Activated naive CD4-positive, alpha-beta T cell treated with anti-CD3 and anti-CD28 coated beads for 36 hours (primary cell): ENCODE data around the gene SEC16A. TPM values are rescaled to one million over a fixed set of nuclear protein-coding genes. Genes with fewer than 3 reads are reported as not detected.

Experiments
- CTCF ChIA-PET: fragments of 350-600 bp; sonication (Branson Sonifier 250); formaldehyde crosslinking; loops from one replicate; lab custom pipeline; 2021; ENCODE audit warnings: antibody characterized with exemption; lab: Charles Lee
- DNase-seq: peaks from one replicate; pipeline ENCODE4 v3.0.0-alpha.2; 2020
- H3K27ac Mint-ChIP-seq: one replicate; pipeline ENCODE4 v1.8.0; 2021; ENCODE audit warnings: mild to moderate bottlenecking, mixed read lengths
- H3K27me3 Mint-ChIP-seq: one replicate; pipeline ENCODE4 v1.8.0; 2021; ENCODE audit warnings: low read depth, mixed read lengths
- H3K36me3 Mint-ChIP-seq: one replicate; pipeline ENCODE4 v1.8.0; 2021; ENCODE audit warnings: low read depth, mixed read lengths
- H3K4me1 Mint-ChIP-seq: one replicate; pipeline ENCODE4 v1.8.0; 2021; ENCODE audit warnings: low read depth, mixed read lengths
- H3K4me3 Mint-ChIP-seq: one replicate; pipeline ENCODE4 v1.8.0; 2021; ENCODE audit warnings: mild to moderate bottlenecking, moderate library complexity, mixed read lengths
- H3K9me3 Mint-ChIP-seq: one replicate; pipeline ENCODE4 v1.8.0; 2021; ENCODE audit warnings: mixed read lengths
- intact Hi-C: fragments of 100-400 bp; cut with micrococcal nuclease; formaldehyde crosslinking; loops from one replicate; pipeline ENCODE4 v1.15.1; 2023
- total RNA-seq, 2 experiments: library from RNA; stranded (reverse); gene quantifications; one replicate each; pipeline ENCODE4 v1.2.3, GENCODE V29; 2021

SEC16A gene
- total RNA-seq, 2 experiments from 2014 or later, result 44.1 to 47.3 TPM

DNA sequence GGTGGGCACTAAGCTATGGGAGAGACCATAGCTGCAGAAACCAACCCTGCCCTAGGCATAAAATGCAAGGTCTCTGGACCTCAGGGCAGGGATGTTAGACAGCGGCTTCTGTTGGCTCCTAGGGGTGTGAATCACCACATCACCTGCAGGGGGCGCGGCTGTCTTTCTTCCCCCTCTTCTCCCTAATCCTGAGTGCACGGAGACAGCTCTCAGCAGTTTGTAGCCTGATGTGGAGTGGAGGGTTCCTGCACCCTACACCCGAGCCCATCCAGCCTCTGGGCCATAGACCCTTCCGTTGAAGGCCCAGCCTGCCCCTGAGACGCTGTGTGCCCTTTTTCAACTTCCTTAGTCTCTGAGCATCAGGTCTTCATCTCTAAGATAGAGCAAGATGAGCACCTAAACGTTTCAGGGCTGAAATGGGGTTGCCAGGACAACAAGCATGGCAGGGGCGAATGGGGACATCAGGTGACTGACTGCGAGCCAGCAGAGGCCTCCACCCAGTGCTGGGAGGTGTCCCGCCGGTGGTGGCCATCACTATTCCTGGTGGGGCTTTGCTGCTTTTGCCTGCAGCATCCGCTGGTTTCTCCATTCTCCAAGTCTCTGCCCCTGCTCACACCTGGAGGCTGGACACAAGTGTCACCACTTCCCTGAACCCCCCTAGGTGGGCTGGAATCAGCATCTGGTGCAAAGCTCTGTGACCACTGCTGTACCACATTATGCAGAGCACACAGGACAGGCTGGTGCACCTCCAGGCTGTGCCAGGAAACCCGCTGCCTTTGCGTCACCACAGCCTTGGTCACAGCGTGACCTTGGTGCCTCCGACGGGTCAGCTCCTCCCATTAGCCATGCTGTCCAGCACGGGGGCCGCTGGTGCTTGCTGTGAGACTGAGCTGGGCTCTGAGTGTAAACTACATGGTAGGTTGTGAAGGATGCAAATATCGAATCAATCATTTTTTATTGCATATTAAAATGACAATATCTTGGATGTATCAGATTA, 2.5 kb upstream of the SEC16A start:
- intact Hi-C loops, result loop anchor here (1.0 to 10.0 kb wide), 2 partner anchors 159 to 759 kb away; partner anchors contain the start of gene TUBB4B

DNA sequence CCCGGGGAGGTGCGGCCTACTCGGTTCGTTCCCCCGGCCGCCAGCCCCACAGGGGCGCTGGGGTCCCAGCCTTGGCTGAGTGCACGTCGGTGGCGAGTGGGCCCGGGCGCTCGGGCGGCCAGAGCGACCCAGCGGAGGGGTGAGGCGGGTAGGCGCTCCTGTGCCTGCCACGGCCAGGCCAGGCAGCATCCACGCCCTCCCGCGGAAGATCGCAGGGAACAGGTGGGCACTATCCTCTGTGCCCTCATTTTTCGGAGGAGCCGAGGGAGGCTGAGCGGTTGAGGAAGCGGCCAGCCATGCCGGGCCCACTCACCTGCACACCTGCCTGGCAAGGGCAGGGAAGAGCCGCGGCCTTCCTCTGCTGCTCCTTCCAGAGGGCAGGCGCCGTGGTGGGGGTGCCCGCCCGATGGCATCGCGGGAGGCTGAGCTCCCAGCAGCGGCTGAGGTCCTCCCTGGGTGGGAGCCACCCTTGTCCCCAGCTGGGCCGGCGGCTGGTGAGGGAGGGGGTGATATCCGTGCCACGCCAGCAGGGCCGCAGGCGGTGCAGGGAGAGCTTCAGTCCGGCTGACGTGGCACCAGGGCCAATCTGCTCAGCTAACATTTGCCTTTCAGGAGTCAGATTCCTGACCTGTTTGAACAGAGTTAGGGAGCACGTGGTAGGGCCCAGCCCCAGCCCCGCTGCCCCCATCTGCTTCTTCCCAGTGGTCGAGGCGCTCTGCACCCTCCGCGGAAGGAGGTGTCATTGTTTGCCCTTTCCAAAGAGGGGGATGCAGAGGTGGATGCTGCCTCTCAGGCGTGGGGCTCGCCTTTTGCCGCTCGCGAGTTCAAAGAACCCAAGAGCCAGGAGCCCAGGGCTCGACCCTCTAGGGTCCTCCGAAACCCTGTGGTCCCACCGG, 1.6 kb upstream of the SEC16A start:
- H3K36me3 Mint-ChIP-seq, result peaks cover 7% of the 10 kb centered on the region
- CTCF ChIA-PET, result interaction anchor here (0.7 to 8.6 kb wide), 16 partner anchors 32 to 224 kb away, joined by 3 to 88 read pairs (median 4); partner anchors contain the start of genes ENTR1 and PMPCA
- H3K4me3 Mint-ChIP-seq, result peak overlapping the region; percentile 29
- no peak overlapping the region for H3K27ac Mint-ChIP-seq
- intact Hi-C loops, result loop anchor here (1.0 to 10.0 kb wide), 3 partner anchors 160 to 760 kb away; partner anchors contain the start of genes CAMSAP1 and TUBB4B
- H3K4me1 Mint-ChIP-seq, result peaks cover 27% of the 10 kb centered on the region
- no peak for DNase-seq
- H3K9me3 Mint-ChIP-seq, result no peaks in the 10 kb centered on the region
- H3K27me3 Mint-ChIP-seq, result no peaks in the 10 kb centered on the region

More for the DNA sequence above, 2.5 kb upstream of the SEC16A start:
- peaks cover 20% of the 10 kb centered on the region for H3K4me1 Mint-ChIP-seq
- peak; percentile 92 for DNase-seq
- peak overlapping the region; percentile 29 for H3K4me3 Mint-ChIP-seq
- no peaks in the 10 kb centered on the region for H3K27me3 Mint-ChIP-seq
- H3K9me3 Mint-ChIP-seq, result no peaks in the 10 kb centered on the region
- no peak overlapping the region for H3K27ac Mint-ChIP-seq
- CTCF ChIA-PET, result interaction anchor here (0.6 to 8.6 kb wide), 19 partner anchors 33 to 223 kb away, joined by 3 to 88 read pairs (median 4); partner anchors contain the start of genes ENTR1 and PMPCA
- H3K36me3 Mint-ChIP-seq, result peaks cover 3% of the 10 kb centered on the region

DNA sequence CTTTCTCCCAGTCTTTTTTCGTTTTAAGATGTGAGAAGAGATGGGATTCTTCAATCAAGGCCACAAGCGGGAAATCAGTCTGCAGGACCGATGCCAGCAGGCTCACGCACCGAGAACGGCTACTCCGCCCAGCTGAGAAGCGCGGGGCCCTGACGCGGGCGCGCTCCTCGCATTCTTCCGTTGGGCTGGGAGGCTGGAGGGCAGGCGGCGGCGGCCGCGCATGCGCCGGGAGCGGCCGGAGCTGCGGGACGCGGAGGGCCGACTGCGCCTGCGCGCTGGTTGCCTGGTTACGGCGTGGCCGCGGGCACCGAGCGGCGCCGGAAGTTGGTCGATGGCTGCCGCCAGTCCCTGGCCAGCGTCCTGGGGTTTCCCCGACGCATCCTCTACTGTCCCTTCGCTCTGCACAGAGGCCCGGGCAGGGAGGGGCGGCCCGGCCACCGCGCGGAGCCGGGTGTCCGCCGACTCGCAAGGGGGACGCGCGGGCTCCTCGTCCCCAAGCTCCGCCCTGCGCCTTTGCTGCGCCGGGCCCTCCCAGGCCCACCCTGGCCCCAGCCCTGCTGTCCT, 831 bp upstream of the SEC16A start:
- peaks cover 31% of the 10 kb centered on the region for H3K4me1 Mint-ChIP-seq
- no peaks in the 10 kb centered on the region for H3K9me3 Mint-ChIP-seq
- peak; percentile 94 for DNase-seq
- intact Hi-C loops, result loop anchor here (1.0 to 10.0 kb wide), 12 partner anchors 56 to 761 kb away; partner anchors contain the start of genes CAMSAP1, DNLZ, NOTCH1 and PHPT1
- H3K27ac Mint-ChIP-seq, result peak overlapping the region; percentile 94
- H3K36me3 Mint-ChIP-seq, result peaks cover 11% of the 10 kb centered on the region
- H3K4me3 Mint-ChIP-seq, result peak overlapping the region; percentile 99
- CTCF ChIA-PET, result interaction anchor here (0.7 to 8.6 kb wide), 10 partner anchors 32 to 188 kb away, joined by 3 to 88 read pairs (median 8); partner anchors contain the start of genes ENTR1 and PMPCA
- no peaks in the 10 kb centered on the region for H3K27me3 Mint-ChIP-seq

DNA sequence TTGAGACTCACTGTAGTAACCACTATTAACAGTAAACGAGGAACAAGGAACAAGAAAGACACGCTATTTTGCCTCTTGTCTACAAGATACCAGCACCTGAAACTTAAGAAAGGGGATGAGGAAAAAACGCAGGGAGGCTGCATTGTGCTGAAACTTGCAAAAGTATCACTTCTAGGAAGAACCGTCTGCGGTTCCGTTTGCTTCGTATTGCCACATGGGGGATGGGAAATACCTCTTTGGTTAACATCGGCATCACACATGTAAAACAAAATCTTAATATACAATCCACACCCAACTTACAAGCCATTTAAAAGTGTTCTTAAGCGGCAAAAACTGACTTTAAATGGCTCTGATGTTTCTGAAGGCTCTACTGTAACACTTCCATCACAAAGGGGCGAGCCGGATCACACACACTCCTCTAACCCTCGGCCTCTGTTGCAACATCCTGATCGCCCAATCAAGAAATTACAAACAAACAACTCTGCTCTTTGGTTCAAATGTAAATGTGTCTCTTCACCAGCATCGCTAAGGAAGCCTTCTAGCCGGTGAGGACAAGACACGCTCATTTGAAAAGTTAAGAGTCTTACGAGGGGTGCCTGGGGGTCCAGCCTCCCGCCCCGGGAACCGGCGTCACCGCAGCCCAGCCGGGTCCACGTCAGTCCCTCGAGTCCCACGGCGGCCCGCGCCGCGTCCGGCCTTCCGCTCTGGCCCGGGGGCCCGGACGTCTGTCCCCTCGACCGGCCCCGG, 621 bp downstream of the SEC16A start:
- peaks cover 17% of the 10 kb centered on the region for H3K36me3 Mint-ChIP-seq
- no peaks in the 10 kb centered on the region for H3K27me3 Mint-ChIP-seq
- intact Hi-C loops, result loop anchor here (2.0 to 10.0 kb wide), 3 partner anchors 373 to 763 kb away; partner anchors contain the start of genes CAMSAP1 and TUBB4B
- peak; percentile 53 for DNase-seq
- no peaks in the 10 kb centered on the region for H3K9me3 Mint-ChIP-seq
- H3K27ac Mint-ChIP-seq, result peak overlapping the region; percentile 93
- CTCF ChIA-PET, result no interaction called here
- peak overlapping the region; percentile 99 for H3K4me3 Mint-ChIP-seq
- H3K4me1 Mint-ChIP-seq, result peaks cover 38% of the 10 kb centered on the region

DNA sequence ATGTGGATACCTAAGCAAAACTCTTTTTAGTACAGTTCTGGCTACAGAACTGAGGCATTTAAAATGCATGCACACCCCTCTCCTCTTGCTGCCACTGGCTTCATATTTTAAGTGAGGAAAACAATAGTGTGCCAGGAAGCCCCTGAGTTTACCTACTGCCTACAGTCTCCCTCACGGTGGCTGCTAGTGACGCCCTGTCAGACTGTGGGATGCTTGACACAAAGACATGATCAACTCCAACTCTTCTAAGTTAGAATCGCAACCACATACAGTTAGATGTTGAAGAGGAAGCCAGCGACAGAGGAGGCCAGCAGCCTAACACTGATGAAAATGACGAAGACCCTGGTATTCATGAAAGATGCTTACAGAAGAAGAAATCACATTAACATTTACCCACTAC, 1.3 kb downstream of the SEC16A start:
- intact Hi-C loops, result loop anchor here (5.0 to 10.0 kb wide), 2 partner anchors 574 to 763 kb away; partner anchors contain the start of genes CAMSAP1 and TUBB4B

DNA sequence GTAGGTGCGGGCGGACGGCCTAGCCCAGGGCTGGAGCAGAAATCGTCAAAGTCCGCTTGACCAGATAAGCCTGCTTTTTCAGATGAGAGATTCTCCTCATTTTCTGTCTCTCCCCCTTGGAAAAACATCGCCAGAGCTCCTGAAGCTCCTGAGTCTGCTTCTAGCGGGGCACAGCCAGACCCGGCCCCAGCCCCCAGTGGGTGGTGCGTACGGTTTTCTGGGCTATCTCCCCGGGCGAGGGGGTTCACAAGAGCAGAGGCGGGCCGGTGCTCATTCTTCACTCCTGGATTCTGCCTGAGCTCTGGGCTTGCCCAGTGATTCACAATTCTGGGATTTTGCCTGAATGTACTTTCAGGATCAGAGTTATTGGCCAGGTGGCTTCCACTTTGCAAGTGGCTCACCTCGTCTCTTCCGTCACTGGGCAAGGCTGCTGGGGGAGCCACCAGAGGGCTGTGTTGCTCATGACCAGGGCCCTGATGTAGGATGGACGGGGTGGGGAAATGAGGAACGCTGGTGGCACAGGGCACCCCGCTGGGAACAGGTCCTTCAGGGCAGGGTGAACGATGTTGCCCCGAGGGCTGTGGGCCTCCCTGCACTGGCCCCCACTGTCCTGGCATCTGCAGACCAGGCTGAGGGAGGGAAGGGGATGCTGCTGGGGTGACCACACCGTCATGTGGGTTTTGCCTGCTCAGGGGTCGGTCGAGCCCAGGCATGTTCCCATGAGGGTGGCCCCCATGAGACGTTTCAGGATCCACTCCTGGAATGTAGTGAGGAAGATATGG, 6.3 kb downstream of the SEC16A start:
- CTCF ChIA-PET, result no interaction called here
- DNase-seq, result no peak
- intact Hi-C loops, result loop anchor here (5.0 kb wide), 1 partner anchor 54 kb away; no protein-coding TSS in a partner anchor
- no peaks in the 10 kb centered on the region for H3K9me3 Mint-ChIP-seq
- H3K27ac Mint-ChIP-seq, result peak overlapping the region; percentile 50
- peaks cover 30% of the 10 kb centered on the region for H3K36me3 Mint-ChIP-seq
- H3K27me3 Mint-ChIP-seq, result no peaks in the 10 kb centered on the region
- H3K4me1 Mint-ChIP-seq, result peaks cover 28% of the 10 kb centered on the region
- no peak overlapping the region for H3K4me3 Mint-ChIP-seq

More for the DNA sequence above, 1.3 kb downstream of the SEC16A start:
- Mint-ChIP-seq H3K4me3 (peak overlapping the region; percentile 99), H3K4me1 (peaks cover 38% of the 10 kb centered on the region), H3K27ac (peak overlapping the region; percentile 93), H3K27me3 (no peaks in the 10 kb centered on the region), H3K36me3 (peaks cover 21% of the 10 kb centered on the region), H3K9me3 (no peaks in the 10 kb centered on the region)
- CTCF ChIA-PET, result no interaction called here
- no peak for DNase-seq

DNA sequence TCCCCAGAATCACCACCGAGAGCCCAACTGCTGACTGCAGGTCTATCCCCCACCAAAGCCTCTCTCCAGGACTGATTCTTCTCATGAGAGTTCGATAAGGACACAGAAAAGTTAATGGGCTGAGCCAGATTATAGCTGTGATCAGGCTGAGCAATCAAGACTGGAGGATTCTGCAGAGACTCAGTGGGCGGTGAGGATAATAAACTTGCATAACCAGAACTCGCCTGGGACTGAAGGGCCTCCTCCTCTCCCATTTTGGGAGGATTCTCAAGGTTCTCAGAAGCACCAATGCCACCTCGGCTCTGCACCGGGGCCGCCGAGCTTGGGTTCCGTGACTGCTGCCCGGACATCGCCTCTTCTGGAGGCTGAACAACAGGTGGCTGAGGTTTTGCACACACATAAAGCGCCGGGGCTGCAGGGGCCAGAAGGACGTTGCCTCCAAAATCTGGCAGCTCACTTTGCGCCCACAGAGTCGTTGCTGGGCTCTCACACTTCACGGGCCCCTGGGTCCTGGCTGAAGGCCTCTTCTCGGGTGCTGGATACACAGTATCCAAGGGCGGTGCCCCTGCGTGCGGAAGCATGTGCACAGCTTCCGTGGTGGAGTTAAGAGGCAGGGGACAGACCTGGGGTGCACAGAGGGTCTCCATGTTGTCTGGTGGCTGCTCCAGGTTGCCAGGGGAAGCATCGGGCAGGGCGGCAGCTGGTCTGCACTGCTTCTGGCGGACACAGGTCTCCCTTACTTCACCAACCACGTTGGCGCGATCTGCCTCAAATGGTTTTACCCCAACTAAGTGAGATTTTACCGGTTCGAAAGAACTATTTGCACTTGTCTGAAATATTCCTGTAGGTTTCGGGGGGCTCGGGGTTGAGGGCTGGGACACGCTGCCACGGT, 7.6 kb downstream of the SEC16A start:
- Mint-ChIP-seq H3K4me1 (peaks cover 18% of the 10 kb centered on the region), H3K27ac (no peak overlapping the region), H3K36me3 (peaks cover 29% of the 10 kb centered on the region), H3K4me3 (no peak overlapping the region), H3K27me3 (no peaks in the 10 kb centered on the region), H3K9me3 (no peaks in the 10 kb centered on the region)
- CTCF ChIA-PET, result no interaction called here
- intact Hi-C loops, result loop anchor here (5.0 kb wide), 1 partner anchor 53 kb away; no protein-coding TSS in a partner anchor
- no peak for DNase-seq

DNA sequence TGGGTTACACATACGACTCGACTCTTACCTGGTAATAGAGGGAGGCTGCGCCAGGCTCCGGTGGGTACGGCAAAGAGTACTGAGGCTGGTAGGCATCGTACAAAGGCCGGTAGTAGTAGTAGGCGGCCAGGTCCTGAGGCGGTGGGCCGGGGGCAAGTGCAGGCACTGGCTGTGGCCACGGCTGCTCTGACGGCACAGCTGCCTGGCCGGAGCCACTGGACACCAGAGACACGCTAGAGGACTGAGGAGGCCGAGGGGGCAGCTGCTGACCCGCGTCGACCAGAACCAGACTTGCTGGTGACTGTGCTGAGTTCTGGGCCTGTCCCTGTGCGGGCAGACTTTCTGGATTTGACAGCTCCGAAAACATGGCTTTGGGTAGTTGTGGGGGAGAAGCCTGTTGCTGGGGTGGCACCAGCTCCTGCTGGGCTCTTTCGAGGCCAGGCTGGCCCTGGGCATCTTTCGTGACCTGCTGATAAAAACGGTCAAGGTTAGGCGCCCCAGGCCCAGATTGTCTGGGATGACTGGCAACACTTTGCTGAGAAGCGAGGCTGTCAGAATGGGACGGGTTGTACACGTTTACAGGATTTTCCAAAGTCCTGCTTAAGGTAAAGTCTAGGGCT, 8.7 kb downstream of the SEC16A start:
- peaks cover 27% of the 10 kb centered on the region for H3K36me3 Mint-ChIP-seq
- intact Hi-C loops, result no loop called here
- CTCF ChIA-PET, result no interaction called here
- peaks cover 12% of the 10 kb centered on the region for H3K4me1 Mint-ChIP-seq
- no peaks in the 10 kb centered on the region for H3K27me3 Mint-ChIP-seq
- no peak for DNase-seq
- no peak overlapping the region for H3K4me3 Mint-ChIP-seq
- no peak overlapping the region for H3K27ac Mint-ChIP-seq
- no peaks in the 10 kb centered on the region for H3K9me3 Mint-ChIP-seq

DNA sequence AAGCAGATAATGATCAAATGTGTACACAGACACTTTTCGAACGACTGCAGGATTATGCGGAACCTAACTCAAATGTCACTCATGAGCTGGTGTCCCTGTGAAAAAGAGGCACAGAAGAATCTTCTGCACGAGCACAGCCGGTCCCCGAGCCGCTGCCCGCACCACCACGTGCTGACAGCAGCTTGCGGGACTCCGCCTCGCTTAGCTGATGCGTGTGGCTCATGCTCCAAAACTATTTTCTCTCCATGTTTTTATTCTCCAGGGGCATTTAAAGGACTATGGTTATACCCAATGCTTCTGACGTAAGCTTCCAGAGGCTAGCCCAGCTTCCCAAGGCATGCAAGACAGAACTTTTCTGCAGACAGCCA, 9.5 kb downstream of the SEC16A start:
- intact Hi-C loops, result no loop called here
- no peaks in the 10 kb centered on the region for H3K27me3 Mint-ChIP-seq
- H3K4me1 Mint-ChIP-seq, result peaks cover 5% of the 10 kb centered on the region
- CTCF ChIA-PET, result no interaction called here
- H3K36me3 Mint-ChIP-seq, result peaks cover 23% of the 10 kb centered on the region
- no peak overlapping the region for H3K27ac Mint-ChIP-seq
- DNase-seq, result no peak
- H3K9me3 Mint-ChIP-seq, result no peaks in the 10 kb centered on the region
- no peak overlapping the region for H3K4me3 Mint-ChIP-seq
